Measurements from ENCODE around the gene GAS2.

The GAS2 gene

GRCh38 chr11:22728600-22729389 is 62.4 kb downstream of the GAS2 start:
- DNase-seq (ENCODE audit: low read depth, low spot score): no peak

DNA sequence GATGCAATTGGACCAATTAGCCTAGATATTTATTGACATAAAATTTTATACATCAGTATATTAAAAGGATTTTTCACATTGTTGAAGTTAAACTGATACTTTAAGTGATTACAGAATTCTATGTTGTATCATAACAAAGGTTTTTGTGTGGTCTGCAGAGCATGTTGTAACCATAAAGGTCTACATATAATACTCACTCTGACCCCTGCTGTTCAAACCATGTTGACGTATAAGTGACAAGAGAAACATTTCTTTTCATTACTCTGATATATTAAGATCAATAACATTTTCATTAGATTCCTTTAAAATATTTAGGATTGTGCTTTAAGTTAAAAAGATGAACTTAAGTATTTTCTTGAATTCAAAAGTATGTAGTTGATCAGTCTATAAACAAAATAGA is 63.9 kb downstream of the GAS2 start:
- DNase-seq (ENCODE audit: low read depth, low spot score): no peak

DNA sequence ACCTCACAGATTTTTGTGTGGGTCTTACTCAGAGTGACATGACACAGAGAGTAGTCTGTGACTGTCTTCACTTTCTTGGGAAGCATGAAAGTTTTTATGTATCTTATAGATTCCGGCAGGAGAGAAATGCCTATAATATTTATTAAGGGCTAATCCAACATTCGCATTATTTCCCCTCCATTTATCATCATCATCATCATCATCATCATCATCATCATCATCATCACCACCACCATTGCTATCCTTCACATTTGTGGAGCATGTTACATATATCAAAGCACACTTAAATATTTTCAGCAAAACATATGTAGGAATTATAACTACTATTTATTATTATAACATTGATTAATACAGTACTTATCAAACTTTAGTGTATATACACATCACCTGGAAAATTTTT is 66.2 kb downstream of the GAS2 start:
- DNase-seq (ENCODE audit: low read depth, low spot score): no peak

DNA sequence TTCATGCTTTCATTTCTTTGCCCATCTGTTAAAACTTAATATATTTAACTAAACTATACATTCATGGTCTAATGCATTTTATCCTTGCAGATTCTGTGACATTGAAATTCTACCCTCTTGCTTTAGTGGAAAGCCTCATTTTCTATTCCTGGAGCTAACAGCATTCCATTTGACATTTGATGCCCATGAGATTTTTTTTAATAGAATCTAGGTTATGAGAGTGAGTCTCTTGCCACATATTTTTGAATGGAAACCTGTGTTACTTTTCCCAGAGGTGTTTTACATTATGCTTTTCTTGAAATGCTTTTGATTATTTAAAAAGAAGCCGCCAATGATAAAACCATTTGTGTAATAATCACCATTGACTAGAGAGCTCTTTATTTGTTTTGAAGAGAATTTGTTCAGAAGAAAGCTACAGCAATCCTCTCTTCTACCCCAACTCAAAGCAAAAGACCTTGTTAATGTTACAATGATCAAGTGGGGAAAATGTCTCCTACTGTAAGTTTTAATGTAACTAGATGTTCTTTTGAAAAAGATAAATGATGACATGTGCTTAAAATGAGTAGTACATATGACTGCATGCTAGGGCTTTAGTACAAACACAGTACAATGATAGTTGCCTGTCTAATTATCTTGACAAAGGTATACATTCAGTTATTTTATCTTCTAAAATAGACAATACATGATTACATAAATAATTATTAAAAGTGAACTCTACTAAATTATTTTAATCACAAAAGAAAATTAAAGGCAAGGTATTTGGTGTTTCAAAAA is 67.3 kb downstream of the GAS2 start:
- DNase-seq (ENCODE audit: low read depth, low spot score): no peak

DNA sequence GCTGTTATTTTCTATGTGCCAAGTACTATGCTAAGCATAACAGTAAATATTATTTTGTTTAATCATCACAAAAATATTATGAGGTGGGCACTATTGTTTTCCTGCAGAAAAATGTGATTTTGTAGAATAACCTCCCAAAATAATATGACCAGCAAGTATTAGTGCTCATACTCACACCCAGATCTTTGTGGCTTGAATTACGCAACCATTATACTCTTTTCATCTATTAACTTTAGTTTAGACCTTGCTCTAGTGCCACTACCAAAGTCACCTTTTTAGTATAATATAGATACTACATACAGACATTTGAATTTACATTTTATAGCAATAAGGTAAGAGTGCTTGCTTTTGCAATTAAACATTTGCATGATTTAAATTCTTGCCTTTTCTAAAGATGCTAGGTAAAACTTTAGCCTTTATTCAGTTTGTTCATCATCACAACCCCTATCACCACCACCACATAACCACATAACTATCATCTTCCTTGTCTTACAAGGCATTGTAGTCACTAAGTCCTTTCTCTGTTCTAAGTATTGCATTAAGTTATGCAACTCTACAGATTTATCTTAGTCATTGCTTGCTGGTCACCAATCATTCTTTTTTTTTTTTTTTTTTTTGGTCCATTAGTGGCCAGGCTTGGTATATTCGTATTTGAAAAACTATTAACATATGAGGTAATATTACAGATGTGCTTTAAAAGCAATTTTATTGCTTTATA is 68.4 kb downstream of the GAS2 start:
- no peak for DNase-seq (ENCODE audit: low read depth, low spot score)

GRCh38 chr11:22742157-22742613 is 75.8 kb downstream of the GAS2 start:
- no peak for DNase-seq (ENCODE audit: low read depth, low spot score)

DNA sequence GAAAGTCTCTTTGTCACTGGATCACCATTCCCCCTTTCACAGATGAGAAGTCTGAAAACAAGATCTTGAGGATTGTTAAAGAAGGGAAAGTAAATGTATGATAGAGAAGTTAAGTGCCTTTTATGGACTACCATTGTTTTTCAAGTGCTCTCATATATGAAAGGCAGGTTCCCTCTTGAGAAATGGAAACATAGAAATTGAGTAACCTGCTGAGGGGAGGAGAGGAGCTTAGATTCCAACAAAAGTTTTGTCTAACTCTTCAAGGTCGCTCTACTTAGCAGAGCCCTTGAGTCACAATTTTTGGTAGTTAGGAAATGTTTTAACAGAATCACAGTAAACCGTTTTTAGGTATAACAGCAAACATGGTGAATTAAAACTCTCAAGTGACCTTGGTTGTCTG is 83.1 kb downstream of the GAS2 start:
- DNase-seq (ENCODE audit: low read depth, low spot score): no peak

DNA sequence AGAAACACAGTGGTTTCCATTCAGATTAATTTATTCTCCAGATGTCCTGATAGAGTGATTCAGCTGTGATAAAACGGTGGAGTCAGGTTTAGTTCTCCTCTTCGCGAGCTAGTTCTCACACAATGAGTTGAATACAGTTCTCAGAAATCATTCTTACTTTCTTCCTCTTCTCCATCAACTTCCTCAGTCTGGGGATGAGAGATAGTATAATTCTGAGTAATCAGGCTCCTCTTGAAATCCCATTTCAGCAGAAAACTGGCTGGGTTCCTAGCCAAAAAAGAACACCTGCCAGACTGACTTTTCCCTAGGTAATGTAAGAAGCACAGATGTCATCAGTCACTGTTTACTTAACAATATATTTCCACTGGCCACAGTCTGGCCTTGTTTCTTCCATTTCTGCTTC is 86.5 kb downstream of the GAS2 start:
- no peak for DNase-seq (ENCODE audit: low read depth, low spot score)

DNA sequence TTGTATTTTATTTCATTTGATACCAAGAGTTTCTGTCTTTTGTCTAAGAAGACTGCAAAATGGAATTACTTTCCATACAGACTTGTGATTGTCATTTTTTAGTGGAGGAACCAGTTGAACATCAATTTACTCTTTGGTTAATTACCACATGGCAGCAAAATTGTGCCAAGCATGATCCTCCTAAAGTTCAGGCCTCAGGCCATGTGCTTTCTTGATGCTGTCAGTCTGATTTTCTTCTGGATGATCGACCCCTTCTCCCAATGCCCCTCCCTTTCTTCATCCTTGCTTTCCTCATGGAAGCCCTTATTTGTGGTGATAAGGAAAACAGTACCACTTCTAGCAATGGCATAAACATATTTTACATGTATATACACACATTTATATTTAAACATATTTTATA is 87.0 kb downstream of the GAS2 start:
- no peak for DNase-seq (ENCODE audit: low read depth, low spot score)

GRCh38 chr11:22761066-22761465 is 94.7 kb downstream of the GAS2 start:
- no peak for DNase-seq (ENCODE audit: low read depth, low spot score)

DNA sequence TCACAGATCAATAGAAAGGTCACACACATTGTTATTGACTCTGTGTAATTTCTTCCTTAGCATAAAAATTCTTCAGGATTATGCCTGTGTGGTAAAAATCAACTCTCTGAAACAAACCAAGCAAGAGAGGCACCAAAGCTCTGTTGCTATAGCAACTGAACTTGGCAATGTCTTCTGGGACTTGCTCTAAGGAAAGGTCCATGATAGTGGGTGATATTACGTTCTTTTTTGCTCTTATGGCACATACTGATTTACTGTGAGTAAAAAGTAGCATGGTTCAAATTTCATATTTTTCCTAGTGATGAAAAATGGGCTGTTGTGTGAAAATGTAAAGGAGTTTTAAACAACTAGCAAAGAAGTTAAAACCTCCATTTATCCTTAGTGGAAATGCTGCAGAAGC is 96.8 kb downstream of the GAS2 start:
- DNase-seq (ENCODE audit: low read depth, low spot score): no peak

DNA sequence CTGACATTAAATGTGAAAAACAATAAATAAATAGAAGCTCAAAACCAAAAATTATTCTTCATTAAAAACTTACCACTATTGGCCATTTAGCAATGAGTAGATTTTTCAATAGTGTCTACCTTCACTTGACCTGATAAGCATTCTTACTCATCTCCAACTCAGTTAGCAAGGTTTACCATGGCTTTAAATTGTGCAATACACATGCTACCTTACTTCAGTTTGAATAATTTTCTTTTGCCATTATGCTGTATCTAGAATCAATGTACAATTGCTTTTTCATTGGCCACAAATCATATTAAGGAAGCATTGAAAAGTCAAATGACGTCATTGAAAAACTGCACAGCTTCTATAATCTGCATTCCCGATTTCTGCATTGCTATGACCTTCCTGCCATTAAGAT is 98.3 kb downstream of the GAS2 start:
- DNase-seq (ENCODE audit: low read depth, low spot score): no peak

GRCh38 chr11:22768281-22768680 is 101.9 kb downstream of the GAS2 start:
- DNase-seq (ENCODE audit: low read depth, low spot score): no peak

GRCh38 chr11:22769081-22769480 is 102.7 kb downstream of the GAS2 start:
- DNase-seq (ENCODE audit: low read depth, low spot score): no peak

- no peak for DNase-seq (ENCODE audit: low read depth, low spot score)
These were observed 108.3 kb downstream of the GAS2 start for GRCh38 chr11:22774716-22775115.

GRCh38 chr11:22775248-22775647 is 108.8 kb downstream of the GAS2 start:
- no peak for DNase-seq (ENCODE audit: low read depth, low spot score)

DNA sequence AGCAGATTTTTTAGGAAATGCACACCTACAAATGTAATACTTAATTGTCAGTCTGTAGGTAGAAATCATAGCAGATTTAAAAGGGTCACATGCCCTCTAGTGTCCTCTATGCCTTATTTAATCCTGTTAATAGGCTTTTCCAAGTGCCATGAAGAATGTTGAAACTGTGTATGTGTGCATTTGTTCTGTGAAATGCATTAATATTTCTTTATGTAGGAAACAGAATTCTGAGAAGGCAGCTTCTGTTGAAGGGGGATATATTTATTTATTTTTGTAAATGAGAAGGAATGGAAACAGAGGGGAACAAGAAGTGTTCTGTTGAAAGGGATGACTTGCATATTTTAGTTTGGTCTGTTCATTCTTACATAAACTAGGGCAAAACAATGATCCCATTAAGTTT is 112.2 kb downstream of the GAS2 start:
- DNase-seq (ENCODE audit: low read depth, low spot score): no peak

DNA sequence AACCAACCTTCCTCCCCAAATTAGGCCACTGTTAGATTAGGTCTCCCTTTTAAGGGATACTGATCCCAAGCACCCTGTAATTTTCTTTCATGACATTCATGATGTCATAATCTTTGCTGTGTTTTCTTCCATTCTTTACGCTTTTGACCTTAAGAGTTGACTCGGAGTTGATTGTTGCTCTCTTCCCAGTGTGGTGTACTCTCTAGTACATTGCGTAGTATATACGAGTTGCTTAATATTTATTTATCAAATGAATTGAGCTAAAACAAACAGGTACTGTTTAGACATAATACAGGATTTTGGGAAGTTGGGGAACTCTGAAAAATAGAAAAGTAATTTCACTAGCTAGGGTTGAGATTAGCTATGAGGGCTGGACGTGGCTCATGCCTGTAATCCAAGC is 113.4 kb downstream of the GAS2 start:
- DNase-seq (ENCODE audit: low read depth, low spot score): no peak

DNA sequence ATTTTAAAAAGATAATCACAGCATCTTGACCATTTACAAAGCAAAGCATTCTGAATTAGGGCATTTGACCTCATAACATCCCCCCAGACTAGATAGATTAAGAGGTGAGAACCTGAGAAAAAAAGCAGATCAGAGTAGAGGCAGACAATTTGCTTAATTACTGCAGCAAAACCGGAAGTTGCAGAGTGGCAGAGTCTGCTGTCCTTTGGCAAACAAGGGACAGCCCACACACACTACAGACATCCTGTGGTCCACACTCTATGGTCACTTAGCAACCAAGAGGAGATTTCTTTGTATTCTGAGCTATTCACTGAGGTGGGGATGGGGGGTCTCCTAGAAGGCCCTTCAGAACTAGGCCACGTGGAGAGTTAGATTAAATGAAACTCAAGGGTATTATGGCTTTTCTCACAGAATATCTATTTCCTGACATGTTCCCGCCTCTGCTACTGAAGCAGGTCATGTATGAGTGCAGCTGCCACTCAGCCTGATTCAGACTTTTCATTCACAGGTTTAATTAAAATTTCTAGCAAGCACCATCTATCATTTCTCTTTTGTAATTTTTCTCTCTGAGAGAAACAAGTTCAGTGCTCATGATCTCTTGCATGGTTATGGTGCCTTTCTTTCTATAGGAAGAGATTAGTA is 114.7 kb downstream of the GAS2 start:
- DNase-seq (ENCODE audit: low read depth, low spot score): no peak

DNA sequence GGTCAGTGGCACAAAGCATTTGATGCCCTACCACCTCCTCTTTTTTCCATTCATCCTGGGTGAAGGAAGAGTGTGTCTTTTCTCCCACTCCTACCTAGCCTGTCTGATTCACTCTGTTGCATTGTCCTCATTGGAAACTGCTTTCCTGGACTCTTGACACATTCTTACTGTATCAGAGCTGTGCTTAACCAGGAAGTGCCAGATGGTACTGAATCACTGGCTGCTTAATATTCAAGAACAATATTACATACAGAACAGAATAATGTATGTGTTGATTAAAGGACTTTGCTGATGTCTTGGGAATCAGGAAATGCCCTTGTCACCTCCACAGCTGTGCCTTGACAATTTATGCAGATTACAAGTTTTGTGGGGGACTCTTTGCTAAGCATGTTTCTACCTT is 118.8 kb downstream of the GAS2 start:
- DNase-seq (ENCODE audit: low read depth, low spot score): no peak

DNA sequence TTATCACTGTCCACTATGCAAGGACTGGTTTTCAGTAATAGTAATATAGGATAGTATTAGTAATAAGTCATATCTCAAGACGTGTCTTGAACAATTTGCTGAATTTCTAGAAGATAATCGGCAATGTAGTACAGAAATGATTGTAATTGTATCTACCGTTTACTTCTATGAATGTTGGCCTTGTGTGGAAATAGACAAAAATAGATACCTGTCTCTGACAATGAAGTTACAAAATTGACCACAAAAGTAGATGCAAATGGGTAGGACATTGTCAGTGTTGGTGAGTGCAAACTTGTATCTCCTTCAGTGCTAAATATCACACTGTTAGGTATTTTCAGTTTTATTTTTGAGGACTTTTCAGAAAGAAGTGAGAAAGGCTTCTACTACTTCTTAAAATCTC is 120.1 kb downstream of the GAS2 start:
- DNase-seq (ENCODE audit: low read depth, low spot score): no peak

- DNase-seq (ENCODE audit: low read depth, low spot score): no peak
These were observed 120.6 kb downstream of the GAS2 start for GRCh38 chr11:22787055-22787454.
